ENCODE measurements around the gene TNFRSF13B.

DNA sequence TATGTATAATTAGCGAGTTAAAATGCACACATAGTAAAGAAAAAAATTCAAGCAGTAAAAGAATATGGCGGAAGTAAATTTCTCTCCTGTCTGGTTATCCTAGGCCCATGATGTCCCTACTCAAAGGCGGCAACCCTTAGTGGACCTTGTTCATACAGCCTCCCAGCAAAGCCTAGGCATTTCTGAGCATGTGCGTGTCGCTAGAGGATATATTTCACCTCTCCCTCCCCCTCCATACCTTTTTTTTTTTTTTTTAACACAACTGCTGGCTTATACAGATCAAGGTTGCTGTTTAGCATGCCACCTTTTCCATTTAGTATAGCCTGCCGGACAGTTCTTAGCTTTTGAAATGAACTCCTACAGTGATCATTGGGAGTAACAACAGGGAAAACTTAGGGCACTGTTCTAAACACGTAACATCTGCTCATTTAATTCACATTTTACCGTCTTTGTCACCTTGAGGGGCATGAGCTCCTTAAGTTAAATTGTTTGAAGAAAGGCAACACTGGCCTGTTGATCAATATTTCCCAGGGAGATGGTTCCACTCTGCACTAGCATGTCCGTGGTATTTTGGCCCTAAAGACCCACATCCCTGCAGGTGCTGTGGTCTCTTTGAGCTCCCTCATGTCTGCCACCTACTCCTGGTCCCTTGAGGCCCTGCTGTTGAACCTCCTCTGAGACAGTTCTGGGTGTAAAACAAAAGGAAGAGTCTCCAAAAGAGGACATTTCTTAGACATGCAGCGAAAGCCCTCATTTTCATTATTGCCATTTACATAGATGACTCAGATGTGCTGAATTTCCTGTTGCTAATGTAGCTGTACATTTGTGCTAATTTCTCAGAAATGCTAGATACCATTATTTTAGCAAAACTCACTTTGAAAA is 4.1 kb upstream of the TNFRSF13B start:
- TF ChIP-seq, protein P1, sequence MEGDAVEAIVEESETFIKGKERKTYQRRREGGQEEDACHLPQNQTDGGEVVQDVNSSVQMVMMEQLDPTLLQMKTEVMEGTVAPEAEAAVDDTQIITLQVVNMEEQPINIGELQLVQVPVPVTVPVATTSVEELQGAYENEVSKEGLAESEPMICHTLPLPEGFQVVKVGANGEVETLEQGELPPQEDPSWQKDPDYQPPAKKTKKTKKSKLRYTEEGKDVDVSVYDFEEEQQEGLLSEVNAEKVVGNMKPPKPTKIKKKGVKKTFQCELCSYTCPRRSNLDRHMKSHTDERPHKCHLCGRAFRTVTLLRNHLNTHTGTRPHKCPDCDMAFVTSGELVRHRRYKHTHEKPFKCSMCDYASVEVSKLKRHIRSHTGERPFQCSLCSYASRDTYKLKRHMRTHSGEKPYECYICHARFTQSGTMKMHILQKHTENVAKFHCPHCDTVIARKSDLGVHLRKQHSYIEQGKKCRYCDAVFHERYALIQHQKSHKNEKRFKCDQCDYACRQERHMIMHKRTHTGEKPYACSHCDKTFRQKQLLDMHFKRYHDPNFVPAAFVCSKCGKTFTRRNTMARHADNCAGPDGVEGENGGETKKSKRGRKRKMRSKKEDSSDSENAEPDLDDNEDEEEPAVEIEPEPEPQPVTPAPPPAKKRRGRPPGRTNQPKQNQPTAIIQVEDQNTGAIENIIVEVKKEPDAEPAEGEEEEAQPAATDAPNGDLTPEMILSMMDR (IDR thresholded peaks at IDR 0.05) = no peak
- TF ChIP-seq POLR2A (IDR thresholded peaks at IDR 0.05) = no peak
